ENCODE data around the gene IFNG.
"Not testable (repeated sequence)": the region's sequence is repeated elsewhere in the genome, so short reads cannot be mapped to it uniquely, and the experiment has no call there.

Gene IFNG

GRCh38 chr12:68159681-68160304 lies at the start of gene IFNG:
TSS of gene IFNG (minus strand) at chr12:68159740. CDS start at chr12:68159615, 125 bp downstream.
- no peak for DNase-seq

- not testable (repeated sequence) for DNase-seq
These were observed 49.6 kb upstream of the IFNG start for GRCh38 chr12:68209048-68209728.

DNA sequence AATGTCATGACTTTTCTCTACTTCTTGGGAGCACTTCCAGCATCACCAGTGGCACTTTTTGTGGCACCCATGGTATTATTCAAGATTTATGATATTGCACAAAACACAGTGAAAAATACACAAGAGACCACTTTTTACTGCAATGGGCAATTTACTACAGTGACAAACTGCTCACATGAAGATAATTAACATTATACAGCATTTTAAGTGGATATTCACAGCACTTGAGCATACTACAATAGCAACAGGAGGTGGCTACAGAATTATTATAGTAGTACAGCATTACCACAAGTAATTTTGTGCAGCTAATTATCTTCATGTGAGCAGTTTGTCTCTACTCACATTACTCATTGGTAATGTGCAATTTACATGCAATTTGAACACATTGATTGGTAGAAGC lies 47.7 kb upstream of the IFNG start:
- DNase-seq: no peak

GRCh38 chr12:68206446-68206845 lies 46.9 kb upstream of the IFNG start:
- DNase-seq: no peak

DNA sequence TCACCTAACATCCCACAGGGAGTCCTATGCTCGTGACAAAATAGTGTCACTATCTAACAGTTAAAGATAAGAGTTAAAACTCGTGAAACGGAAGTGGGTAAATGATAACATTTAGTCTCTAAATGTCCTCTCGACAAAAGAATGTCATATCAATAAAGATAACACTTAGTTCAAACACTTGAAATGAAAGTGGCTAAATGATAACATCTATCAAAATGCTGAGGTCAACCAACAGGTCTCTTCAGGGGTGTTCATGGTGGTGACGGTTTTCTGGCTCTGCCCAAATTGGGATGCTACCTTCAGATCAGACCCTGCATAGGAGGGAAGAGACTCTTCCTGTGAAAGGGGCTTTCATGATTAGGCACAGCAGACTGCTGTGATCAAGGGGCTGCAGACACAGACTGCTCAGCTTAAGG lies 43.9 kb upstream of the IFNG start:
- no peak for DNase-seq

DNA sequence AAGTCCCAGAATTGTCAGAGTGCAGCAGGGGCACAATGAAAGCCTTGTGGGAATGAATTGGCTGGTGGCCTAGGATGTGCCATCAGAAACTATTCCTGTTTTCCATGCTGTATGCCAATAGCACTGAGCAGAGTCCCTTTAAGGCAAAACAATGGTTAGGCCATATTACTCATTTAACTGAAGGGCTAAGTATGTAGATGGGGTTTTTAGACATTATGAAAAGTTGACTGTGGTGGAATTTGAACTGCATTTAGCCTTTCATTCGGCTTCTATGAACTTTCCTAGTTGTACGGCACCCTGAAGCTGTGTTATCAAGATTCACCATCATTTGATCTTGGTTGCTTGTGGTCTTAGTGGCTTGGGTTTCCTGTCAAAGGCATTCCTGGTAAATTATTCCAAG lies 41.3 kb upstream of the IFNG start:
- DNase-seq: no peak

- DNase-seq: no peak
These were observed 39.6 kb upstream of the IFNG start for GRCh38 chr12:68199127-68199526.

- DNase-seq: peak; percentile 24
These were observed 39.1 kb upstream of the IFNG start for GRCh38 chr12:68198507-68199086.

DNA sequence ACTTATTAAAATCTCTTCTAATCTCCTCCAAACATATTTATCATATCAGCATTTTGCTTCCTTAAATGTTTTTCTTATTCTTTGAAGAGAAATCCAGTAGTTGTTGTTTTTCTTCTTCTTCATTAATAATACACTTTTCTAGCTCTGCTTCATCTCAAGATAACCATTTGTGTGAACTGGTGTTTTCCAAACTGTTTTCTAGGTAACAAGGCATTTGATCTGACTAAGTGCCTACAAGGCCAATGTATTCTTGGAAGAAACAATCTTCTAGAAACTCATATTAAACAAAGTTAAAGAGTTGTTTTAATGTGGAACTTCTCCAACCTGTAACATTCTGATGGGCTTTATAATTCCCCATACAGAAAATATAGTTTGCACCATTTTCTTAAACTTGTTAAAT lies 30.8 kb upstream of the IFNG start:
- no peak for DNase-seq

DNA sequence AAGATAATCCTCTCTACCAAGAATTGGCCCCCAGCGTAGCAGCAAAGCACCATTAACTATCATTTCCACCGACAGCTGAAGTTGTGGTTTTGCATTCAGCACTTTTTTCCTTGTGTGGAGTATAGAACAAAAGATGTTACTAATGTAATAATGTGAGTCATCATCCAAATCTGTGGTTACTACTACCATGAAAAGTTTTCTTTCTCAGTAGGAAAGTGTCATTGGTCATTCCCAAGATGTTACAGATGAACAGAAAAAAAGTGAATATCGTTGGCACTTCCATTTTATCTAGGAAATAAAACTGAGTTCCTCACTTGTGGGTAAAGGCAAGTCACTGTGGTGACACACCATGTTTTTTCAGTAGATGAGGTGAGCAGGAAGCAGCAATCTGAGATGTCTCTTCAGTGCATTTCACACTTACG lies 30.3 kb upstream of the IFNG start:
- peak; percentile 45 for DNase-seq

- no peak for DNase-seq
These were observed 26.1 kb upstream of the IFNG start for GRCh38 chr12:68185598-68185997.

DNA sequence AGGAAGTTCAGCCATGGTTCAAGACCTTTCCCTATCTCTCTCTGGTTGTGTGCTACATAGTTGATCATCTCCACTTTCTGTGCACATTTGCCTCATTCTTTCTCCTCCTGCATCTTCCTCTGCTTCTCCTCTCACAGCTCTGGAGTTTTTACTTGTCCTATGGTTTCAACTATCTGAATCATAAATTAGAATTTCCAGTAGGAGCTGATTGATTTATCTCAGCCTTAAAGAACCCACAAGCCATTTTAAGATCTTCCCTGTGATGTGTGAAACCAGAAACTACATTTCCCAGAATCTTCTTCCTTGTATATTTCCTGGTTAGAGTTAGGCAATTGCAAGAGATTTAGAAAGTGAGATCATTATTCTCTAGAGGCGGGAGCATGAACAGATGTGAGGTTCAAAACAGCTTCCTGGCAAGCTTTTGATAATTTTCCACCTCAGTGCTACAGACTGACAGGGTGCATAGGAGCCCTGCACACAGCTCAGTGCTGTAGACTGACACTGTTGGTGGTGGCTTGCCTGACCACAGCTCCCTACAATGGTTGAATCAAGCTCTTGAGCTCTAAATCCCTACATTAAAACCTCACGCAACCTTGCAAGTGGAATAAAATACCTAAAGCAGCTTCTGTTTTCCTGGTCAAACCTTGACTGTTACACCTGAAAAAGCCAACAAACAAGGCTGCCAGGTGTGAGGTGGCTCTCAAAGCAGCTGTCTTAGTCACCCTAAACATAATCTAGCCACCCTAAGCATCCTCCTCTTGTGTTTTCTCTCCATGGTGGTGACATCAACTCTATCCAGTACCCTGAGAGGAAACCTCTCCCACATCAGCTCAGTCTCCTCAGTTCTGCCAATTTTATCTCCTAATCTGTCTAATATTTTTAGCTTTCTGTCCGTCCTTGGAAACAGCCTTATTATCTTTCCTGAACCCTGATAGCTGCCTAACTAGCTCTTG lies 21.5 kb upstream of the IFNG start:
- DNase-seq: peak; percentile 54

GRCh38 chr12:68178774-68179439 lies 19.4 kb upstream of the IFNG start:
- no peak for DNase-seq

DNA sequence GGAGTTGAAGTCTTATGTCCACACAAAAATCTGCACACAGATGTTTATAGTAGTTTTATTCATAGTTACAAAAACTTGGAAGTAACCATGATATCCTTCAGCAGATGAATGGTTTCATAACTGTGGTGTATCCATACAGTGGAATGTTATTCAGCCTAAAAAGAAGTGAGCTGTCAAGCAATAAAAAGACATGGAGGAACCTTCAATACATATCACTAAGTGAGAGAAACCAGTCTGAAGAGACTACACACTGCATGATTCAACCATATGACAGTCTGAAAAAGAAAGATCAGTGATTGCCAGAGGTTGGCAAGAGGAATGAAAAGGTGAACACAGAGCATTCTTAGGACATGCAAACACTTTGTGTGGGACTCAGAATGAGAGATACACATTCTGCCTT lies 18.6 kb upstream of the IFNG start:
- DNase-seq: no peak

DNA sequence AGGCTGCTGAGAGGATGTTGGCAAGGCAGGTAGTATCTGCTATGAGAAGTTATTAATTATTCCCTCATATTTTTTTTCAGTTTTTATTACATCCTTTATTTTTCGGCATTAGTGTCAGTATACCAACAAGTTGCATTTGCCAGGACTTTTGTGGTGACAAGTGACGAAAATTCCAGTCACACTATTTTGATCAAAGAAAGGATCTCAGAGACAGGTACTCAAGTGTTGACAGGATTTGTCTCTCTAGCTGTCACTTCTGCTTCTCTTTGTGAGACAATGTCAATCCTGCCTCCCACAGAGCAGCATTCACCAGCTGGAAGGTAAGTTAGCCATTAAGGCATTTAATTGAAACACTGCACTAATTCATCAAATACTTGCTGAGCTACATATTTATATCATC lies 18.0 kb upstream of the IFNG start:
- DNase-seq: no peak

DNA sequence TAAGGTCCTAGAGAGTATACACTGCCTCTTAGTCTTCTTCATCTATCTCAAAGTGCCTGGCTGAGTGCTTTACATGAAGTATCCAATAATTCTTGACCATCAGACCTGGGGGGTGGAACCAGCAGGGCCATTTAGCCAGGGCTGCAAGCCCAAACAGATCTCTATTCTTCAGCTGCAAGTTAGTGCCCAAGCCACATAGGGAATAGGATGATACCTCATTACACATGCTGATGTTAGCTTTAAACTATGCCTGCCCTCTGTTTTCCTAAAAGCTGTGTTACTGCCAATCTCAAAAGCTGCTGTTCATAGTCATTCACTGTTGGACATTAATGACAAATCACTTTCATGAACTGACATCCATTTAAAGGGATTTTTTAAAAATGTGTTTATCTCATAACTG lies 16.7 kb upstream of the IFNG start:
- no peak for DNase-seq

- peak; percentile 61 for DNase-seq
These were observed 16.1 kb upstream of the IFNG start for GRCh38 chr12:68175557-68176061.

- DNase-seq: not testable (repeated sequence)
These were observed 15.2 kb upstream of the IFNG start for GRCh38 chr12:68174761-68175160.

GRCh38 chr12:68173792-68174191 lies 14.3 kb upstream of the IFNG start:
- no peak for DNase-seq

DNA sequence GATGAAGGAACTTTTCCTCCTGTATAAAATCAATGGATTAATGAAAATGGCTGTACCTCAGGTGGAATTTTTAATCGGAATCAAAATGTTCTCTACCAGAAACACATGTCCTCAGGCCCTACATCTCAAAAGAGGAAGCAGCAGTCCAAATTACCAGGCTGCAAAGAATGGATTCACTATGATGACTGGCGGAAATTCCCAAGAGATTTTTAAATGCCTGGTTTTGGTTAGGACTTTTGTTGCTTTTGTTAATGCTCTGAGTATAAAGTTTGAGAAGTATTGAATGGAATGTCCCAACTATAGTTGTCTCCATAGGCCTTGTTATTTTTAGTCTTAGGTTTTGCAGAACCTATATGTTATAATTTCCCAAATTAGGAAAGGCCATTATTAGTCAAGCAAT lies 11.2 kb upstream of the IFNG start:
- DNase-seq: no peak

DNA sequence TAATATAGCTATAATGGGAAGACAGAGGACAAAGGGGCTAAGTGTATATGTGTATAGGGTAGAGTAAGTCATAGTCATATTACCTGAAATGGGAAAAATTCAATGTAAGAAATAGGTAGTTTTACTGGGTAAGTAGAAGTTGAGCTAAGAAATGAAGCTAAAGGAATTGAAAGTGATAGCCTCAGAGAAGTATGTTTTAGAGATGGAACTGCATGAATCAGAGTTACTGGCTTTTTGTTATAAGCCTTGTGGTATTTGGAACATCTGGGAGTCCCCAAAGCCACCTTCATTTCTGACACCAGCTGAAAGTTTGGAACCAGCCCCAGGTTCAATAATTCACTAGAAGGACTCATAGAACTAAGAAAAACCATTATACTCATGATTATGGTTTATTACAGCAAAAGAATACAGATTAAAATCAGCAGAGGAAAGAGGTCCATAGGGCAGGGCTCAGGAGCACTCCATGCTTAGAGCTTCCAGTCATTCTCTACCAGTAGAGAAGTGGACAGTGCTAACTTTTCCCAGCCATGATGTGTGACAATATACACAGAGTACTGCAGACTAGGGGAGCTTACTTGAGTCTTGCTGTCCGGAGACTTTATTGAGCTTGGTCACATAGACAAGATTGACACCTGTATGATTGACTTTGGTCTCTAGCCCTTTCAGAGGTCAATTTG lies 9.8 kb upstream of the IFNG start:
- DNase-seq: no peak

DNA sequence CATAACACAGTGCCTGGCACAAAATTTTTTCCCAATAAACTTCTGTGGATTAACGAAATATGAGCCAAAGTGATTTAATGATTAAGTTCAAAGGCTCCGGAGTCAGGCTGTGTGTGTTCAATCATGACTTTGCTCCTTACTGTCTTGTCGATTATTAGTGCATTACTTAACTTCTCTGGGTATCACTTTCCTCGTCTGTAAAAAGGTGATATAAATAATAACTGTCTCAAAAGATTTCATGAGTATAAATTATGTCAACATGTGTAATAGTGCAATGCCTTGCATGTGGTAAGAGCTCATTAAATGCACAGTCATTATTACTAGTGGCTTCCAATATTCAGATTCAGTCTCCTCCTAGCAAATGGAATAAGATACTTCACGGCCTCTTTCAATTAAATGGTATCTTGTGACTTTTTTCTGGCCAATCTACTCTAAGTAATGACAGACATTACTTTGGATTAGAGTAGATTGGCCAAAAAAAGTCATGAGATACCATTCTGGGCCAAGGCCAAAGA lies 6.8 kb upstream of the IFNG start:
- no peak for DNase-seq

All from activated CD4-positive, alpha-beta T cell treated with anti-CD3 and anti-CD28 coated beads for 48 hours (primary cell).